Retinal pigment epithelial cell (primary cell): Measurements from ENCODE around the gene UCP3.

ENCODE experiments used
- DNase-seq: peaks from one replicate; pipeline ENCODE4 v3.0.0-alpha.2; 2010; ENCODE audit warnings: low read depth
- H3K4me3 ChIP-seq: 2 replicates; pipeline ENCODE4 v1.5.1; 2011; ENCODE audit warnings: mild to moderate bottlenecking, low read length, control low read depth, moderate library complexity
- CTCF ChIP-seq: conservative IDR thresholded peaks from 2 replicates; pipeline ENCODE4 v1.5.1; 2011; ENCODE audit warnings: low read depth, low read length, control low read depth, inconsistent platforms

Gene UCP3

GRCh38 chr11:73958521-73959141 is 50.3 kb downstream of the UCP3 start:
- no peak overlapping the region for H3K4me3 ChIP-seq
- DNase-seq = no peak
- no peak for TF ChIP-seq CTCF

DNA sequence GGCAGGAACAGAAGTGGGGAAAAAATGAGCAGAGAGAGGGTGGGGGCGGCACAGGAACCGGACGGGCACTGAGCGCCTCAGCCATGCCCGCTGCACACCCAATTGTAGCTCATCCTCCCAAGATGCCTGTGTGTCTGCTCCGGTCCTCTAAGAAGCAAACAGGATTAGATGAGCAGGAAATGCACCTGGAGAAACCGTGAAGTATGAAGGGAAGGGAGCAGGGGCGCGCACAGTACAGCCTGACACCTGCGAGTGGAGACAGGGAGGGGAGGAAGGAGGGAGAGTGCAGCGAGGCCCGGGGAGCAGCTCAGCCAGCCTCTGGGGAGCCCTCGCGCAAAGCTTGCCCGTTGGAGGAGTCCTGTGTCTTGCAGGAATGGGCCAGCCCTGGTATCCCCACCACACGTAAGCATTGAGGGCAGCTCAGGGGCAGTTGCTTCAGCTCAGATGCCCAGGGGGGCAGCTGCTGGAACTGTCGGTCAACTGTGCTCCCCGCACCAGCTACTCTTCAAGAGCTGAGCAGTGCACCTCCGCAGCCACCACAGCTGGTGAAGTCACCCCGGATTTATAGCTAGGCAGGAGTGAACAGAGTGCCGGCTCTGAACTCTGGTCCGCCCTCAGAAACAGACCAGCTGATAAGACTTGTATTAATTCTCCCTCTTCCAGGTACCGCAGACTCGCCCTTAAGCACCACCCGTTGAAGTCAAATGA is 51.1 kb downstream of the UCP3 start:
- H3K4me3 ChIP-seq = no peak overlapping the region

DNA sequence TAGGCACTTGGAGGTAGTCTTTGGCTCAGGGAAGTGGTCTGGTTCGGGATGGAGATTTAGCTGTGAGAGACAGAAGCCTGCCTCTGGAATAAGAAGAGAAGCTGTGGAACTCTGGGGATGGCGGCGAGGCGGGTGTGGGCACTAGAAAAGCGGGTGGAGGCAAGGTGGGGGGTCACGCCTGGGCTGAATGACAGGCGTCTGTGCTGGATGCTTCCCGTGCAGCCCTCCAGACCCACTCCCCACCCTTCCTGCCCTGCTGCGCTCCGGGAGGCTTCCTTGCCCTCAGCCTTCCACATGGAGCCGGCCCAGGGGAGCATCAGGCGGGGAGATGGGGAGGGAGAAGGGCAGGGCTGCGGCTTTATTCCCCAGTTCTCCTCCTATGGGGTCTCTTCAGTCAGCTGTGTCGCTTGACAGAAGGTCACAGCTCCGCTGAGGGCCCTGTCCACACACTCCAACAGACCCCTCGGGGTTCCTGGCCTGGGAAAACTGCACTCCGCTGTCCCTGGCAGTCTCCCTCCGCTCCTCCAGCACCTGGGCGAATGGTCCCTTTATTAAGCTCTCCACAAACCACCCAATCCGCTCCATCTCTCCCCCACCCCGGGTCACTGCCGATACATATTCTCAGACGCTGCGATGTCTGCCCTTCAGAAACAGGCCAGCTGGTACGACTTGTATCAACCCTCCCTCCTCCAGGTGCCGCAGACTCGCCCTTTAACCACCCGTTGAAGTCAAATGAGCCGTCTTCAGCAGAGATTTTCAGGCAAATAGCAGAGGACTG is 51.8 kb downstream of the UCP3 start:
- TF ChIP-seq CTCF = no peak
- no peak overlapping the region for H3K4me3 ChIP-seq
- DNase-seq = no peak

More for the DNA sequence above, 51.1 kb downstream of the UCP3 start:
- DNase-seq = no peak
- TF ChIP-seq CTCF = no peak

DNA sequence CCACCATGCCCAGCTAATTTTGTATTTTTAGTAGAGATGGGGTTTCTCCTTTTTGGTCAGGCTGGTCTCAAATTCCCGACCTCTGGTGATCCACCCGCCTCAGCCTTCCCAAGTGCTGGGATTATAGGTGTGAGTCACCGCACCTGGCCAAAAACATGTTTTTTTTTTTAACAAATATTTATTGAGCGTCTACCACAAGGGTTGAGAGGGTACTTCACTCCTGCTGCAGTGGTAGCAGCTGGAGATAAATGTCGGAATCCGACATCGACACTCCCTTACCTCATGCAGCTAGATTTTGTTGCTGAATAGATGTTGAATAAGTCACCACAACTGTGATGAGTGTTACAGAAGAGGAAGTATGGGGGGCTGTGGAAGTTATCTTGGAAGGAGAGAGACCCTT is 57.1 kb downstream of the UCP3 start:
- no peak for TF ChIP-seq CTCF
- DNase-seq = no peak
- H3K4me3 ChIP-seq = no peak overlapping the region

DNA sequence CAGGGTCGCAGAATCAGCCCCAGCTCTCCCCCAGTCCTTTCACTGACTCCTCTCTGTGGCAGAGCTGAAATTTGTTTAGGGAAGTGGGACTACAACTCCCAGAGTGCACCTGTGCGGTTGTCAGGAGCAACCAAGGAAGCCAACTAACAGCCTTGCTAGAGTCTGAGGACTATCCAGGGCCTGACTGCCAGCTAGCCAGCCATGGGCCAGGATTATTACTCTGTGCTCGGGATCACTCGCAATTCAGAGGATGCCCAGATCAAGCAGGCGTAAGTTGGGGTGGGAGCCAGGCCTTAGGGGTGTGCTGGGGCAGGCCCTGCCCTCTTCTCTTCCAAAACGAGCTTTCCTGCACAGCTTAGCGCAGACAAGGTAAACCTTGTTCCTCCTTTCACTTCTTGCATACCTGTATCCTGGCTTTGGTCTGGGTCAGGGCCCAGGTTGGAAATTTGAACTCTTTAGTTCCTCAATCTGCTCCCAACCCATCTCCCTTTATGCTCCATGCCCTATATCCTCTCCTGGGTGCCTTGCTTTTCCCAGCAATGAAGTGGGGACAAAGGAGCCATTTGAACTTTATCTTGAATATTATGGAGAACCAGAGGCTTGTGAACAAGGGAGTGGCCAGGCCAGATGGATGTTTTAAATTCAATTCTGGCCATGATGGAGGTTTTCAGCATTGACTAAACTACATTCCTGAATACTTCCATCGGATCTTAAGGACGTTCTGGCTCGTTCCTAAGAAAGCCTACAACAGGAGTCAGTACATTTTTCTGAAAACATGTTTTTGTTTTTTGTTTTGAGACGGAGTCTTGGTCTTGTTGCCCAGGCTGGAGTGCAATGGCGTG is 57.8 kb downstream of the UCP3 start, which contains the start of gene DNAJB13:
DNAJB13 (plus strand) TSS at position 158 of the 842 bp plus-strand sequence; CDS start at position 202, 44 bp downstream.
- no peak within 1 kb of the TSS for H3K4me3 ChIP-seq
- DNase-seq = no peak
- no peak for TF ChIP-seq CTCF
